Liver (tissue), 9 donors: ENCODE results near the gene GATB. TPM values are rescaled to one million over a fixed set of nuclear protein-coding genes. Genes with fewer than 3 reads are reported as not detected.

ENCODE experiments used
- DNase-seq: peaks from one replicate; pipeline ENCODE4 v3.0.0-alpha.2; 2017; ENCODE audit warnings: low spot score
- H3K27ac ChIP-seq, 2 donors: one replicate each; pipeline ENCODE4 v1.7.0; 2013; ENCODE audit warnings: inconsistent platforms in 2 of 2, low read length in 2 of 2, control low read depth in 1 of 2, low read depth in 1 of 2, mild to moderate bottlenecking in 1 of 2
- H3K27me3 ChIP-seq, 4 donors: one replicate each; pipeline versions ENCODE4 v1.6.1 to v1.7.0; 2013; ENCODE audit warnings: low read length in 3 of 4, inconsistent platforms in 1 of 4, mild to moderate bottlenecking in 1 of 4, moderate library complexity in 1 of 4; ENCODE audit not compliant: control insufficient read depth in 4 of 4, insufficient read depth in 4 of 4
- H3K36me3 ChIP-seq, 4 donors: one replicate each; pipeline versions ENCODE4 v1.6.1 to v1.7.0; 2013; ENCODE audit warnings: low read length in 3 of 4, mild to moderate bottlenecking in 3 of 4, low read depth in 1 of 4, moderate library complexity in 1 of 4; ENCODE audit not compliant: control insufficient read depth in 4 of 4, insufficient read depth in 3 of 4
- H3K4me1 ChIP-seq, 4 donors: one replicate each; pipeline versions ENCODE4 v1.6.1 to v1.7.0; 2013; ENCODE audit warnings: low read length in 3 of 4, mild to moderate bottlenecking in 3 of 4, moderate library complexity in 1 of 4; ENCODE audit not compliant: control insufficient read depth in 4 of 4, insufficient read depth in 4 of 4
- H3K4me3 ChIP-seq, 3 donors: one replicate each; pipeline versions ENCODE4 v1.6.1 to v1.7.0; 2013; ENCODE audit warnings: low read length in 3 of 3, control low read depth in 1 of 3, low read depth in 1 of 3, mild to moderate bottlenecking in 1 of 3
- H3K9ac ChIP-seq, 2 donors: one replicate each; pipeline ENCODE4 v1.7.0; 2013; ENCODE audit warnings: low read length in 2 of 2, mild to moderate bottlenecking in 2 of 2, moderate library complexity in 2 of 2, control low read depth in 1 of 2, low read depth in 1 of 2
- H3K9me3 ChIP-seq, 4 donors: one replicate each; pipeline versions ENCODE4 v1.6.1 to v1.7.0; 2013; ENCODE audit warnings: low read length in 3 of 4; ENCODE audit not compliant: control insufficient read depth in 4 of 4
- EGR1 ChIP-seq, 2 donors: IDR thresholded peaks; 2 replicates each; pipeline ENCODE4 v1.6.1; 2016 to 2018; ENCODE audit warnings: antibody characterized with exemption in 2 of 2, low read depth in 2 of 2
- FOXA1 ChIP-seq: IDR thresholded peaks from 2 replicates; pipeline ENCODE4 v1.6.1; 2016; ENCODE audit warnings: antibody characterized with exemption
- FOXA2 ChIP-seq: IDR thresholded peaks from 2 replicates; pipeline ENCODE4 v1.6.1; 2016; ENCODE audit warnings: antibody characterized with exemption
- GABPA ChIP-seq, 2 donors: IDR thresholded peaks in 1 of 2; conservative IDR thresholded peaks in 1 of 2; 2 replicates each; pipeline ENCODE4 v1.6.1; 2016; ENCODE audit warnings: antibody characterized with exemption in 2 of 2, mild to moderate bottlenecking in 1 of 2, moderate library complexity in 1 of 2
- HNF4A ChIP-seq, 2 donors: conservative IDR thresholded peaks; 2 replicates each; pipeline ENCODE4 v1.6.1; 2016; ENCODE audit warnings: antibody characterized with exemption in 2 of 2, mild to moderate bottlenecking in 2 of 2
- HNF4G ChIP-seq: IDR thresholded peaks from 2 replicates; pipeline ENCODE4 v1.6.1; 2016; ENCODE audit warnings: antibody characterized with exemption
- JUND ChIP-seq, 2 donors: IDR thresholded peaks; 2 replicates each; pipeline ENCODE4 v1.6.1; 2016; ENCODE audit warnings: antibody characterized with exemption in 2 of 2
- NR2F2 ChIP-seq: IDR thresholded peaks from 2 replicates; pipeline ENCODE4 v1.6.1; 2016; ENCODE audit warnings: antibody characterized with exemption
- RAD21 ChIP-seq, 2 donors: IDR thresholded peaks; 2 replicates each; pipeline ENCODE4 v1.6.1; 2016; ENCODE audit warnings: antibody characterized with exemption in 2 of 2, mild to moderate bottlenecking in 2 of 2
- RXRA ChIP-seq, 2 donors: IDR thresholded peaks; 2 replicates each; pipeline ENCODE4 v1.6.1; 2017 to 2018; ENCODE audit warnings: antibody characterized with exemption in 2 of 2, mild to moderate bottlenecking in 1 of 2
- SP1 ChIP-seq: IDR thresholded peaks from 2 replicates; pipeline ENCODE4 v1.6.1; 2018; ENCODE audit warnings: antibody characterized with exemption, mild to moderate bottlenecking
- TAF1 ChIP-seq: conservative IDR thresholded peaks from 2 replicates; pipeline ENCODE4 v1.6.1; 2016; ENCODE audit warnings: antibody characterized with exemption, mild to moderate bottlenecking
- YY1 ChIP-seq: IDR thresholded peaks from 2 replicates; pipeline ENCODE4 v1.6.1; 2016; ENCODE audit warnings: antibody characterized with exemption, mild to moderate bottlenecking
- WGBS: extraction: QIAGEN DNeasy Blood & Tissue Kit; methylation state at CpG from one replicate; pipeline ENCODE4 v1.1.7; 2013; 5-methylcytosine and 5-hydroxymethylcytosine counted together
- polyA plus RNA-seq, 2 donors: library from polyadenylated mRNA; stranded (reverse) in 1 of 2; unstranded in 1 of 2; fragments of 200-250 nt in 1 of 2; fragments of >200 nt in 1 of 2; fragmentation: Nextera tagmentation in 1 of 2; extraction: Ambion mirVana in 1 of 2; gene quantifications; one replicate each; pipeline versions ENCODE4 v1.2.1 to v1.2.3, GENCODE V29; 2013 to 2015
- total RNA-seq, 2 donors: library from RNA; depleted of rRNA; stranded (reverse); fragments of >200 nt; gene quantifications; one replicate each; pipeline ENCODE4 v1.2.3, GENCODE V29; 2014
- TF ChIP-seq, protein P1 (sequence below): IDR thresholded peaks from 2 replicates; pipeline ENCODE4 v1.6.1; 2016; ENCODE audit warnings: antibody characterized with exemption, mild to moderate bottlenecking
- TF ChIP-seq, protein P2 (sequence below): IDR thresholded peaks from 2 replicates; pipeline ENCODE4 v1.6.1; 2016; ENCODE audit warnings: antibody characterized with exemption
- TF ChIP-seq, protein P3 (sequence below): IDR thresholded peaks from 2 replicates; pipeline ENCODE4 v1.6.1; 2016; ENCODE audit warnings: antibody characterized with exemption
- TF ChIP-seq, protein P4 (sequence below): IDR thresholded peaks from 2 replicates; pipeline ENCODE4 v1.6.1; 2016; ENCODE audit warnings: antibody characterized with exemption
- TF ChIP-seq, protein P5 (sequence below): fragments of 150-350 bp; IDR thresholded peaks from 2 replicates; pipeline ENCODE4 v1.5.1; 2017; ENCODE audit warnings: improper control_type of control experiment, low read depth, low read length; ENCODE audit not compliant: missing input control
- donor health status: healthy.
- donor health status: healthy.
- donor health status: healthy.
- donor health status: healthy.
- donor health status: healthy.

The GATB gene, protein sequence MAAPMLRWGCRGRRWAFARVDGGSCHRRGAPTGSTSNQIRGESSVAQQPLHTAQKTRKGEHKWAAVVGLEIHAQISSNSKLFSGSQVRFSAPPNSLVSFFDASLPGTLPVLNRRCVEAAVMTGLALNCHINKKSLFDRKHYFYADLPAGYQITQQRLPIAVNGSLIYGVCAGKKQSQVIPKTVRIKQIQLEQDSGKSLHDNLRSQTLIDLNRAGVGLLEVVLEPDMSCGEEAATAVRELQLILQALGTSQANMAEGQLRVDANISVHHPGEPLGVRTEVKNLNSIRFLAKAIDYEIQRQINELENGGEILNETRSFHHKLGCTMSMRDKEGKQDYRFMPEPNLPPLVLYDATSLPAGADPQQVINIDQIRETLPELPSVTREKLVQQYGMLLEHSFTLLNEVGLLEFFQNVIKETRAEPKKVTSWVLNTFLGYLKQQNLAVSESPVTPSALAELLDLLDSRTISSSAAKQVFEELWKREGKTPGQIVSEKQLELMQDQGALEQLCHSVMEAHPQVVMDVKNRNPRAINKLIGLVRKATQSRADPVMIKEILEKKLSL
- 10 to 100 TPM; 11.4 to 13.6 TPM for total RNA-seq
- polyA plus RNA-seq: 10 to 100 TPM; 10.4 to 17.3 TPM

DNA sequence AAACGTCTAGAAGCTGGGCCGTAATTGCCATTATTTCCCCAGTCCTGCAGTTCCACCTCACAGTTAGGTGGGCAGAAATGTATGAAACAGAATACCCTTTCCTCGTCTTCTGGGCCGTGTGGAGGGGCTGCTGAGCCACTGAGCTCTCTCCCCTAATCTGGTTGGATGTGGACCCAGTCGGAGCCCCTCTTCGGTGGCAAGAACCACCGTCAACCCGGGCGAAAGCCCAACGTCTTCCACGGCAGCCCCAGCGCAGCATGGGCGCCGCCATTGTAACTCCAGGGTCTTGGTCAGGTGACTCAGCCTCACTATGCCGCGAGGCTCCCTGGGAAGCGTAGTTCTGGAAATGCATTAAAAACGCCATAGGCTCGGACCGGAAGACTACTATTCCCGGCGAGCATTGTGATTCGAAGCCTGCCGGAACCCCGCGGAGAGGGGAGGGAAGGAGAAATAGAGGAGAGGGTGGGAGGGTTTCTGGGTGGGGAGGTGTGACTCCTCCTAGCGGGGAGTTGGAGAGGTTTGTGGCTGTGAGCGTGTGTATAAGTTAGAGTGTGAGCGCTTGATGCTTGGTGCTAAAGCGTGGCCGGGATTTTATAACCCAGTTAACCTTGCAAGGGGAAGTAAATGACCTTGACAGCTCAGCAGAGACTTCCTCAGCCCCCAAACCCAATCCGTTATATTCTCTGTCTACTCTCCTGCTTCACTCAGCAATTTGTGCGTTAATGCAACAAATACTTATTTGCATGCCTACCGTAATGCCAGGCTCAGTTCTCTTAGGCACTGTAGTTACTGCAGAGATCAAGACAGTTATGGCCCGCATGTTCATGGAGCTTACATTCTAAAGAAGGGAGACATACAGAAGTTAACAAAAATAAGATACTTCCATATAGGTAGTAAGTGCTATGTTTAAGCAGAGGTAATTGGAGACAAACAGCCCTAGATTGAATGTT, at the start of gene GATB:
Gene GATB (minus strand): TSS at position 296 of the 950 bp plus-strand sequence. CDS start 25 bp downstream, at position 271.
- DNase-seq: peak; percentile 89
- Histone ChIP-seq H3K27me3 (no peaks in the 10 kb centered on the region), H3K4me1 (peaks cover 0 to 14% (median 14%) of the 10 kb centered on the region in 4 donors), H3K4me3 (peak within 1 kb of the TSS; percentile 79 to 93 (median 92)), H3K9me3 (no peaks in the 10 kb centered on the region), H3K27ac (peak within 1 kb of the TSS in 1 of 2 donors; percentile 33), H3K36me3 (peaks cover 0 to 14% (median 9%) of the 10 kb centered on the region in 4 donors), H3K9ac (peak within 1 kb of the TSS; percentile 67 to 78)
- peak; percentile 83 to 96 for TF ChIP-seq GABPA (IDR thresholded peaks at IDR 0.05 in 1 of 2, conservative IDR thresholded peaks at IDR 0.05 in 1 of 2)
- TF ChIP-seq RXRA (IDR thresholded peaks at IDR 0.05): peak in 1 of 2 donors; percentile 8
- TF ChIP-seq, protein P1, sequence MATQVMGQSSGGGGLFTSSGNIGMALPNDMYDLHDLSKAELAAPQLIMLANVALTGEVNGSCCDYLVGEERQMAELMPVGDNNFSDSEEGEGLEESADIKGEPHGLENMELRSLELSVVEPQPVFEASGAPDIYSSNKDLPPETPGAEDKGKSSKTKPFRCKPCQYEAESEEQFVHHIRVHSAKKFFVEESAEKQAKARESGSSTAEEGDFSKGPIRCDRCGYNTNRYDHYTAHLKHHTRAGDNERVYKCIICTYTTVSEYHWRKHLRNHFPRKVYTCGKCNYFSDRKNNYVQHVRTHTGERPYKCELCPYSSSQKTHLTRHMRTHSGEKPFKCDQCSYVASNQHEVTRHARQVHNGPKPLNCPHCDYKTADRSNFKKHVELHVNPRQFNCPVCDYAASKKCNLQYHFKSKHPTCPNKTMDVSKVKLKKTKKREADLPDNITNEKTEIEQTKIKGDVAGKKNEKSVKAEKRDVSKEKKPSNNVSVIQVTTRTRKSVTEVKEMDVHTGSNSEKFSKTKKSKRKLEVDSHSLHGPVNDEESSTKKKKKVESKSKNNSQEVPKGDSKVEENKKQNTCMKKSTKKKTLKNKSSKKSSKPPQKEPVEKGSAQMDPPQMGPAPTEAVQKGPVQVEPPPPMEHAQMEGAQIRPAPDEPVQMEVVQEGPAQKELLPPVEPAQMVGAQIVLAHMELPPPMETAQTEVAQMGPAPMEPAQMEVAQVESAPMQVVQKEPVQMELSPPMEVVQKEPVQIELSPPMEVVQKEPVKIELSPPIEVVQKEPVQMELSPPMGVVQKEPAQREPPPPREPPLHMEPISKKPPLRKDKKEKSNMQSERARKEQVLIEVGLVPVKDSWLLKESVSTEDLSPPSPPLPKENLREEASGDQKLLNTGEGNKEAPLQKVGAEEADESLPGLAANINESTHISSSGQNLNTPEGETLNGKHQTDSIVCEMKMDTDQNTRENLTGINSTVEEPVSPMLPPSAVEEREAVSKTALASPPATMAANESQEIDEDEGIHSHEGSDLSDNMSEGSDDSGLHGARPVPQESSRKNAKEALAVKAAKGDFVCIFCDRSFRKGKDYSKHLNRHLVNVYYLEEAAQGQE: peak; percentile 52
- TF ChIP-seq YY1: peak; percentile 99
- TF ChIP-seq TAF1: peak; percentile 81
- TF ChIP-seq, protein P2, sequence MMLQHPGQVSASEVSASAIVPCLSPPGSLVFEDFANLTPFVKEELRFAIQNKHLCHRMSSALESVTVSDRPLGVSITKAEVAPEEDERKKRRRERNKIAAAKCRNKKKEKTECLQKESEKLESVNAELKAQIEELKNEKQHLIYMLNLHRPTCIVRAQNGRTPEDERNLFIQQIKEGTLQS: no peak
- TF ChIP-seq JUND (IDR thresholded peaks at IDR 0.05): peak in 1 of 2 donors; percentile 37
- TF ChIP-seq EGR1 (IDR thresholded peaks at IDR 0.05; ENCODE audit: low read depth in 2 of 2): no peak
- no peak for TF ChIP-seq NR2F2
- no peak for TF ChIP-seq HNF4G
- TF ChIP-seq FOXA2: peak; percentile 12
- TF ChIP-seq, protein P3, sequence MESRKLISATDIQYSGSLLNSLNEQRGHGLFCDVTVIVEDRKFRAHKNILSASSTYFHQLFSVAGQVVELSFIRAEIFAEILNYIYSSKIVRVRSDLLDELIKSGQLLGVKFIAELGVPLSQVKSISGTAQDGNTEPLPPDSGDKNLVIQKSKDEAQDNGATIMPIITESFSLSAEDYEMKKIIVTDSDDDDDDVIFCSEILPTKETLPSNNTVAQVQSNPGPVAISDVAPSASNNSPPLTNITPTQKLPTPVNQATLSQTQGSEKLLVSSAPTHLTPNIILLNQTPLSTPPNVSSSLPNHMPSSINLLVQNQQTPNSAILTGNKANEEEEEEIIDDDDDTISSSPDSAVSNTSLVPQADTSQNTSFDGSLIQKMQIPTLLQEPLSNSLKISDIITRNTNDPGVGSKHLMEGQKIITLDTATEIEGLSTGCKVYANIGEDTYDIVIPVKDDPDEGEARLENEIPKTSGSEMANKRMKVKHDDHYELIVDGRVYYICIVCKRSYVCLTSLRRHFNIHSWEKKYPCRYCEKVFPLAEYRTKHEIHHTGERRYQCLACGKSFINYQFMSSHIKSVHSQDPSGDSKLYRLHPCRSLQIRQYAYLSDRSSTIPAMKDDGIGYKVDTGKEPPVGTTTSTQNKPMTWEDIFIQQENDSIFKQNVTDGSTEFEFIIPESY: peak; percentile 92
- TF ChIP-seq RAD21 (IDR thresholded peaks at IDR 0.05): peak; percentile 68 to 72
- TF ChIP-seq, protein P4, sequence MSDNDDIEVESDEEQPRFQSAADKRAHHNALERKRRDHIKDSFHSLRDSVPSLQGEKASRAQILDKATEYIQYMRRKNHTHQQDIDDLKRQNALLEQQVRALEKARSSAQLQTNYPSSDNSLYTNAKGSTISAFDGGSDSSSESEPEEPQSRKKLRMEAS: peak; percentile 70
- peak; percentile 56 for TF ChIP-seq SP1
- TF ChIP-seq HNF4A (conservative IDR thresholded peaks at IDR 0.05): no peak
- no peak for TF ChIP-seq FOXA1
- TF ChIP-seq, protein P5, sequence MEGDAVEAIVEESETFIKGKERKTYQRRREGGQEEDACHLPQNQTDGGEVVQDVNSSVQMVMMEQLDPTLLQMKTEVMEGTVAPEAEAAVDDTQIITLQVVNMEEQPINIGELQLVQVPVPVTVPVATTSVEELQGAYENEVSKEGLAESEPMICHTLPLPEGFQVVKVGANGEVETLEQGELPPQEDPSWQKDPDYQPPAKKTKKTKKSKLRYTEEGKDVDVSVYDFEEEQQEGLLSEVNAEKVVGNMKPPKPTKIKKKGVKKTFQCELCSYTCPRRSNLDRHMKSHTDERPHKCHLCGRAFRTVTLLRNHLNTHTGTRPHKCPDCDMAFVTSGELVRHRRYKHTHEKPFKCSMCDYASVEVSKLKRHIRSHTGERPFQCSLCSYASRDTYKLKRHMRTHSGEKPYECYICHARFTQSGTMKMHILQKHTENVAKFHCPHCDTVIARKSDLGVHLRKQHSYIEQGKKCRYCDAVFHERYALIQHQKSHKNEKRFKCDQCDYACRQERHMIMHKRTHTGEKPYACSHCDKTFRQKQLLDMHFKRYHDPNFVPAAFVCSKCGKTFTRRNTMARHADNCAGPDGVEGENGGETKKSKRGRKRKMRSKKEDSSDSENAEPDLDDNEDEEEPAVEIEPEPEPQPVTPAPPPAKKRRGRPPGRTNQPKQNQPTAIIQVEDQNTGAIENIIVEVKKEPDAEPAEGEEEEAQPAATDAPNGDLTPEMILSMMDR: peak; percentile 31
- 5% methylated on average over 35 of the region's 35 CpGs for WGBS
